GM23248 (cell line): ENCODE measurements around the gene CAMSAP3. TPM values are rescaled to one million over a fixed set of nuclear protein-coding genes. Genes with fewer than 3 reads are reported as not detected.

Experiments
- DNase-seq: peaks from one replicate; pipeline ENCODE4 v3.0.0-alpha.2; 2015
- H2AFZ ChIP-seq: fragments of 200-600 bp; sonication (generic); 2 replicates; pipeline ENCODE4 v1.6.1; 2016; ENCODE audit warnings: antibody characterized with exemption
- H3F3A ChIP-seq: fragments of 200-600 bp; sonication (generic); 2 replicates; pipeline ENCODE4 v1.6.1; 2016; ENCODE audit warnings: mild to moderate bottlenecking, antibody characterized with exemption, mixed run types; ENCODE audit not compliant: insufficient read depth
- H3K27ac ChIP-seq: fragments of 200-600 bp; sonication (generic); 2 replicates; pipeline ENCODE4 v1.5.1; 2016; ENCODE audit warnings: mild to moderate bottlenecking
- H3K27me3 ChIP-seq: fragments of 200-600 bp; sonication (generic); replicated peaks from 2 replicates; pipeline ENCODE4 v1.6.1; 2016; ENCODE audit warnings: mild to moderate bottlenecking; ENCODE audit not compliant: insufficient read depth
- H3K36me3 ChIP-seq: fragments of 200-600 bp; sonication (generic); 2 replicates; pipeline ENCODE4 v1.6.1; 2016; ENCODE audit warnings: low read depth, mild to moderate bottlenecking
- H3K4me1 ChIP-seq: fragments of 200-600 bp; sonication (generic); 2 replicates; pipeline ENCODE4 v1.6.1; 2016; ENCODE audit warnings: mild to moderate bottlenecking; ENCODE audit not compliant: insufficient read depth
- H3K4me2 ChIP-seq: fragments of 200-600 bp; sonication (generic); one replicate; pipeline ENCODE4 v1.6.1; 2016; ENCODE audit warnings: mild to moderate bottlenecking; ENCODE audit not compliant: unreplicated experiment
- H3K4me3 ChIP-seq: fragments of 200-600 bp; sonication (generic); 2 replicates; pipeline ENCODE4 v1.5.1; 2016; ENCODE audit warnings: mild to moderate bottlenecking
- H3K79me2 ChIP-seq: fragments of 200-600 bp; sonication (generic); 2 replicates; pipeline ENCODE4 v1.6.1; 2016; ENCODE audit warnings: mild to moderate bottlenecking; ENCODE audit not compliant: insufficient read depth
- H3K9ac ChIP-seq: fragments of 200-600 bp; sonication (generic); 2 replicates; pipeline ENCODE4 v1.6.1; 2016; ENCODE audit warnings: mild to moderate bottlenecking
- H3K9me2 ChIP-seq: fragments of 200-600 bp; sonication (generic); 2 replicates; pipeline ENCODE4 v1.6.1; 2016; ENCODE audit warnings: mixed run types, mild to moderate bottlenecking, moderate library complexity; ENCODE audit not compliant: insufficient read depth
- H3K9me3 ChIP-seq: fragments of 200-600 bp; sonication (generic); one replicate; pipeline ENCODE4 v1.6.1; 2017; ENCODE audit warnings: low read depth
- H4K20me1 ChIP-seq: fragments of 200-600 bp; sonication (generic); 2 replicates; pipeline ENCODE4 v1.6.0; 2016; ENCODE audit not compliant: insufficient read depth
- EZH2 ChIP-seq: fragments of 200-600 bp; sonication (generic); IDR thresholded peaks from 2 replicates; pipeline ENCODE4 v1.6.1; 2018; ENCODE audit warnings: antibody characterized with exemption, mild to moderate bottlenecking; ENCODE audit not compliant: insufficient read depth, poor library complexity, severe bottlenecking
- EZH2phosphoT487 ChIP-seq: fragments of 200-600 bp; sonication (generic); IDR thresholded peaks from 2 replicates; pipeline ENCODE4 v1.6.1; 2018; ENCODE audit warnings: antibody characterized with exemption, moderate library complexity, mild to moderate bottlenecking, low read depth; ENCODE audit not compliant: insufficient read depth
- WGBS, 2 experiments: methylation state at CpG; one replicate each; pipeline ENCODE4 v1.1.6; 2015 to 2017; ENCODE audit warnings: low lambda C conversion rate in 2 of 2, low coverage in 1 of 2; ENCODE audit errors: missing lambda C conversion rate in 2 of 2; 5-methylcytosine and 5-hydroxymethylcytosine counted together
- in situ Hi-C: fragments of 300-500 bp; cut with MboI; formaldehyde crosslinking; loops from 2 replicates; pipeline ENCODE4 v1.15.0; 2020
- polyA plus RNA-seq: library from polyadenylated mRNA; unstranded; fragments of >200 nt; fragmentation: Nextera tagmentation; extraction: Ambion mirVana; gene quantifications from 2 replicates; pipeline ENCODE4 v1.2.1, GENCODE V29; 2016
- total RNA-seq: library from RNA; depleted of rRNA; stranded (reverse); fragments of >200 nt; shearing (Covaris generic); gene quantifications from 2 replicates; pipeline ENCODE4 v1.2.3, GENCODE V29; 2014

CAMSAP3 gene
- total and polyA plus RNA-seq, 2 experiments from 2014 or later: not detected

GRCh38 chr19:7622933-7623685, 27.4 kb downstream of the CAMSAP3 start:
- in situ Hi-C loops: no loop called here
- Histone ChIP-seq H3K27me3 (no peaks in the 10 kb centered on the region), H3K36me3 (no peaks in the 10 kb centered on the region), H3K9me3 (no peaks in the 10 kb centered on the region), H3K4me3 (no peak overlapping the region), H4K20me1 (no peaks in the 10 kb centered on the region), H3K9me2 (no peaks in the 10 kb centered on the region), H3K4me2 (no peak overlapping the region), H2AFZ (no peak overlapping the region), H3F3A (no peaks in the 10 kb centered on the region), H3K79me2 (peaks cover 33% of the 10 kb centered on the region), H3K4me1 (peaks cover under 1% of the 10 kb centered on the region), H3K9ac (no peak overlapping the region), H3K27ac (no peak overlapping the region)
- no peak for TF ChIP-seq EZH2phosphoT487
- WGBS, 2 experiments: 71 to 82% methylated on average over 10 to 16 of the region's 16 CpGs
- peak; percentile 36 for DNase-seq

DNA sequence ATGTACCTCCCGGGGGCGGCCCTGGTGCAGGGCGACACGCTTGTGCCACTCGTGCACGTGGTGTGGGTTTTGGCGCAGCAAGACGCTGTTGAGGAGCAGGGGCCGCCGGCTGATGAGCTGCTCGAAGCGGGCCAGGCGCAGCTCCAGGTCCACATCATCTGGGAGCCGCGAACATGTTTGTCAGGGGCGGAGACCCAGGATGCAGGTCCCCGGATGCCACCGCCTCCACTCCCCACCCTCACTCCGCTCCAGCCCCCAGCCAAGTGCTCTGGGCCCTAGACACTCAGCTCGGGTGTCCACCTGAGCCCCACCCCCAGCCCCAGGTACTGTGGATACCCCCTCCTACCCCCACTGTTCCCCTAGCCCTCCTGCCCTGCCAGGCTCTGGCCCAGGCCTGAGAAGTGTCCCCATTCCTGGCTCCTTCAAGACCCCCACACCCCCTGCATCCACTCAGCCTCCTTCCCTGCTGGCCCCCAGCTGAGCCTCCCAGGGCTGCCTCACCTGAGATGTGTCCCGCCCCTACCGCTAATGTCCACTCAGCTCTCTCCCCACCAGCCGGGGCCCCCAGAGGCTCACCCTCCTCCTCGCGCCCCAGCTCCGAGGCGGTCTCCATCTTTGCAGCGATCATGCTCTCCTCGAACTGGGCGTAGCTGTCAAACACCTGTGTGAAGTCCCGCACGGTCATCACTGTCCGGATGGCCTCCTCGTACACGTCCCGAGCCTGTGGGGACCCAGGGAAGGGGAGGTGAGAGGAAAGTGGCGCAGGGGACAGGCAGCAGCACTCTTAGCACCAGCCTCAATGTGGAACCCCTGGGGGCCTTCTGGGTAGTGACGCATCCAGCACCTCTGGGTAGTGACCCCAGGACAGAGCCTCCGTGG, 28.3 kb downstream of the CAMSAP3 start:
- H3F3A ChIP-seq: no peaks in the 10 kb centered on the region
- no peak overlapping the region for H3K9ac ChIP-seq
- no peaks in the 10 kb centered on the region for H3K9me2 ChIP-seq
- no peaks in the 10 kb centered on the region for H3K27me3 ChIP-seq
- H3K27ac ChIP-seq: no peak overlapping the region
- no peaks in the 10 kb centered on the region for H3K9me3 ChIP-seq
- peaks cover 42% of the 10 kb centered on the region for H3K79me2 ChIP-seq
- WGBS, 2 experiments: 93 to 96% methylated on average over 31 of the region's 39 CpGs
- no peaks in the 10 kb centered on the region for H3K36me3 ChIP-seq
- no peak for TF ChIP-seq EZH2phosphoT487
- TF ChIP-seq EZH2: no peak
- no peak for DNase-seq
- H3K4me3 ChIP-seq: no peak overlapping the region
- no peak overlapping the region for H3K4me2 ChIP-seq
- H2AFZ ChIP-seq: no peak overlapping the region
- no peaks in the 10 kb centered on the region for H4K20me1 ChIP-seq
- peaks cover 6% of the 10 kb centered on the region for H3K4me1 ChIP-seq
- in situ Hi-C loops: no loop called here

DNA sequence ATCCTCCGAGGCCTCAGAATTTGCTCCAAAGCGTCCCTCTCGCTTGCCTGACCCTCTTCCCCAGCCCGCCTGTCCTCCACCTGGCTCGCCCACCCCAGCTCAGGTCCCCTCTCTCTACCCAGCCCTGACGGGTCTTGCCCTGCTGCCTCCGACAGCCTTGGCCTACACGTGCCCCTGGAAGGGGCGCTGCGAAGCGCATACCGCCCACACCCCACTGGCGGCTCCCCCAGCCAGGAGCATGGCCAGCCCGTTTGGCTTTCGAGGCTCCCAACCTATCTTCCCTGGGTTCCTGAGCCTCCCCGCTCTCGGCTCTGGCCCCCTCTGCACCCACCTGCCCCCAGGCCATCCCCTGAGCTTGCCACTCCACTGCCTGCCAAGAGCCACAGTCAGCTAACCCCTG, 29.1 kb downstream of the CAMSAP3 start:
- peaks cover 6% of the 10 kb centered on the region for H3K4me1 ChIP-seq
- H3K4me2 ChIP-seq: no peak overlapping the region
- TF ChIP-seq EZH2phosphoT487 (no peak), EZH2 (no peak)
- H3K9me3 ChIP-seq: no peaks in the 10 kb centered on the region
- peaks cover 48% of the 10 kb centered on the region for H3K79me2 ChIP-seq
- no peaks in the 10 kb centered on the region for H3K27me3 ChIP-seq
- no peak overlapping the region for H3K27ac ChIP-seq
- H3K4me3 ChIP-seq: no peak overlapping the region
- no peaks in the 10 kb centered on the region for H4K20me1 ChIP-seq
- H3K36me3 ChIP-seq: no peaks in the 10 kb centered on the region
- no peak overlapping the region for H2AFZ ChIP-seq
- no peak overlapping the region for H3K9ac ChIP-seq
- in situ Hi-C loops: no loop called here
- no peak for DNase-seq
- no peaks in the 10 kb centered on the region for H3K9me2 ChIP-seq
- WGBS, 2 experiments: 86% methylated on average over 14 to 17 of the region's 17 CpGs
- H3F3A ChIP-seq: no peaks in the 10 kb centered on the region

DNA sequence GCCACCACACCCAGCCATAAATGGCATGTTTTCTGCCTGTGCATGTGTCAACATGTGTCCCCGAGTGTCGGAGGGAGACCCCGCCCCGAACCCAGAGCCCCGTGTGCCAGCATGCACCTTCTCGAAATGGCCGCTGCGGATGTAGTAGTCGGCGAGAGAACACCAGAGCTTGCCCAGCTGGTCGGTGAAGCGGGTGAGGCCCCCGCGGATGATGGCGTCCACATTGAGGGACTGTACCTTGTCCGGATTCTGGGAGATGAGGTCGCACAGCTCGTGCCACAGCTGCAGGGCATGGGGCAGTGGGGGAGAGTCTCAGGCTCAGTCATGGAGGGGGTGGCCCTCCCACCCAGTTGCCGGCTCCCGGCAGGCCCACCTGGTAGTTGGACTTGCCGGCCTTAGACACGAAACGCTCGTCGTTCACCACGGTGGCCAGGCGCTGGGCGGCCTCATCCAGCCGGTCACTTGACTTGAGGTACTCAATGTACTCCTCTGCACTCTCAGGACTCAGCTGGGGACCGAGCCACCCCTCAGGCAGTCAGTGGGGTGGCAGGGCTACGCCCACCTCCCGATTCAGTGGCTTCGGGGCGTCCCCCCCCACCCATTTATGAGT, 30.2 kb downstream of the CAMSAP3 start:
- in situ Hi-C loops: no loop called here
- peaks cover 12% of the 10 kb centered on the region for H3K4me1 ChIP-seq
- no peak for TF ChIP-seq EZH2phosphoT487
- no peak for TF ChIP-seq EZH2
- H4K20me1 ChIP-seq: no peaks in the 10 kb centered on the region
- WGBS, 2 experiments: 91 to 94% methylated on average over 34 of the region's 34 CpGs
- no peak overlapping the region for H3K27ac ChIP-seq
- H3K9me2 ChIP-seq: no peaks in the 10 kb centered on the region
- no peak overlapping the region for H3K4me3 ChIP-seq
- H3K9ac ChIP-seq: no peak overlapping the region
- H3K79me2 ChIP-seq: peaks cover 59% of the 10 kb centered on the region
- no peaks in the 10 kb centered on the region for H3K36me3 ChIP-seq
- no peaks in the 10 kb centered on the region for H3K27me3 ChIP-seq
- DNase-seq: no peak
- H3K4me2 ChIP-seq: no peak overlapping the region
- H2AFZ ChIP-seq: no peak overlapping the region
- no peaks in the 10 kb centered on the region for H3F3A ChIP-seq
- no peaks in the 10 kb centered on the region for H3K9me3 ChIP-seq
